Activated T-helper 9 cell treated with anti-CD3 and anti-CD28 coated beads, Interleukin-2, amount 50 U/mL, for 16 hours (primary cell): ENCODE measurements around the gene TM4SF1.
"Not testable (repeated sequence)": the region's sequence is repeated elsewhere in the genome, so short reads cannot be mapped to it uniquely, and the experiment has no call there.

Source experiments
- DNase-seq: peaks from one replicate; pipeline ENCODE4 v3.0.0-alpha.2; 2020; ENCODE audit warnings: low read depth

The TM4SF1 gene

GRCh38 chr3:149395107-149396089 lies 17.9 kb upstream of the TM4SF1 start:
- no peak for DNase-seq

- DNase-seq, result no peak
Measured at GRCh38 chr3:149393345-149394160, 16.1 kb upstream of the TM4SF1 start.

GRCh38 chr3:149391960-149392359 lies 14.5 kb upstream of the TM4SF1 start:
- DNase-seq, result no peak

- DNase-seq, result no peak
Measured at GRCh38 chr3:149390772-149391212, 13.3 kb upstream of the TM4SF1 start.

- DNase-seq, result no peak
Measured at GRCh38 chr3:149390294-149390693, 12.8 kb upstream of the TM4SF1 start.

- no peak for DNase-seq
Measured at GRCh38 chr3:149388531-149389417, 11.3 kb upstream of the TM4SF1 start.

GRCh38 chr3:149388001-149388440 lies 10.6 kb upstream of the TM4SF1 start:
- no peak for DNase-seq

- DNase-seq, result no peak
Measured at GRCh38 chr3:149386299-149386606, 8.8 kb upstream of the TM4SF1 start.

GRCh38 chr3:149385617-149386298 lies 8.3 kb upstream of the TM4SF1 start:
- DNase-seq, result no peak

GRCh38 chr3:149384911-149385321 lies 7.5 kb upstream of the TM4SF1 start:
- DNase-seq, result no peak

GRCh38 chr3:149384167-149384566 lies 6.7 kb upstream of the TM4SF1 start:
- DNase-seq, result no peak

GRCh38 chr3:149383703-149384102 lies 6.3 kb upstream of the TM4SF1 start:
- no peak for DNase-seq

GRCh38 chr3:149382518-149382917 lies 5.1 kb upstream of the TM4SF1 start:
- no peak for DNase-seq

GRCh38 chr3:149382101-149382467 lies 4.6 kb upstream of the TM4SF1 start:
- DNase-seq, result no peak

- DNase-seq, result no peak
Measured at GRCh38 chr3:149381173-149382100, 4.0 kb upstream of the TM4SF1 start.

GRCh38 chr3:149380220-149380619 lies 2.8 kb upstream of the TM4SF1 start:
- DNase-seq, result not testable (repeated sequence)

- no peak for DNase-seq
Measured at GRCh38 chr3:149378478-149379309, 1.2 kb upstream of the TM4SF1 start.

- DNase-seq, result no peak
Measured at GRCh38 chr3:149376718-149377407, 586 bp downstream of the TM4SF1 start.
